SK-N-SH treated with all-trans-retinoic acid at 6 μM for 48 hours (cell line): Measurements from ENCODE around the gene FHIT.

ENCODE experiments used
- ATAC-seq: fragments of 200-7000 bp; cut with Tn5 transposase; 3 replicates; pipeline ENCODE4 v1.9.1; 2020; ENCODE audit warnings: mild to moderate bottlenecking, moderate library complexity
- ARNTL ChIP-seq: fragments of 450-650 bp; formaldehyde crosslinking; IDR thresholded peaks from 2 replicates; pipeline ENCODE4 v1.5.0; 2020; ENCODE audit warnings: low read depth, mild to moderate bottlenecking, moderate library complexity, borderline replicate concordance
- BACH2 ChIP-seq: fragments of 250-450 bp; sonication (Bioruptor Pico); IDR thresholded peaks from 2 replicates; pipeline ENCODE4 v1.9.0; 2021; ENCODE audit warnings: mild to moderate bottlenecking, borderline replicate concordance
- CREB5 ChIP-seq: fragments of 250-450 bp; sonication (Bioruptor Pico); IDR thresholded peaks from 2 replicates; pipeline ENCODE4 v1.5.1; 2020; ENCODE audit warnings: low read depth, mild to moderate bottlenecking, moderate library complexity
- CSDC2 ChIP-seq: fragments of 250-450 bp; sonication (Bioruptor Pico); IDR thresholded peaks from 2 replicates; pipeline ENCODE4 v1.5.0; 2020; ENCODE audit warnings: mild to moderate bottlenecking, moderate library complexity
- CSRNP3 ChIP-seq: fragments of 250-450 bp; sonication (Bioruptor Pico); IDR thresholded peaks from 2 replicates; pipeline ENCODE4 v1.5.1; 2021; ENCODE audit warnings: mild to moderate bottlenecking, moderate library complexity
- ESRRG ChIP-seq: fragments of 250-450 bp; sonication (Bioruptor Pico); IDR thresholded peaks from 2 replicates; pipeline ENCODE4 v1.6.1; 2021; ENCODE audit warnings: mild to moderate bottlenecking
- GLIS3 ChIP-seq: fragments of 250-450 bp; sonication (Bioruptor Pico); IDR thresholded peaks from 2 replicates; pipeline ENCODE4 v1.5.0; 2020; ENCODE audit warnings: mild to moderate bottlenecking, moderate library complexity
- ISL1 ChIP-seq: fragments of 250-450 bp; sonication (Bioruptor Pico); IDR thresholded peaks from 2 replicates; pipeline ENCODE4 v2.1.2; 2022; ENCODE audit warnings: mild to moderate bottlenecking, moderate library complexity
- OSR1 ChIP-seq: fragments of 250-450 bp; sonication (Bioruptor Pico); IDR thresholded peaks from 2 replicates; pipeline ENCODE4 v1.8.0; 2022; ENCODE audit warnings: moderate library complexity, mild to moderate bottlenecking, inconsistent platforms
- PATZ1 ChIP-seq: fragments of 250-450 bp; sonication (Bioruptor Pico); IDR thresholded peaks from 2 replicates; pipeline ENCODE4 v1.8.0; 2020; ENCODE audit warnings: mild to moderate bottlenecking, moderate library complexity, borderline replicate concordance
- POU6F1 ChIP-seq: fragments of 250-450 bp; sonication (Bioruptor Pico); IDR thresholded peaks from 2 replicates; pipeline ENCODE4 v1.8.0; 2021; ENCODE audit warnings: low read depth, mild to moderate bottlenecking, moderate library complexity, borderline replicate concordance
- PPARA ChIP-seq: fragments of 250-450 bp; sonication (Bioruptor Pico); IDR thresholded peaks from 2 replicates; pipeline ENCODE4 v1.5.0; 2020; ENCODE audit warnings: mild to moderate bottlenecking, borderline replicate concordance
- RARB ChIP-seq: fragments of 250-450 bp; sonication (Bioruptor Pico); IDR thresholded peaks from 2 replicates; pipeline ENCODE4 v1.8.0; 2021; ENCODE audit warnings: mild to moderate bottlenecking, moderate library complexity
- SNAI2 ChIP-seq: fragments of 250-450 bp; sonication (Bioruptor Pico); IDR thresholded peaks from 2 replicates; pipeline ENCODE4 v1.5.0; 2020; ENCODE audit warnings: mild to moderate bottlenecking, moderate library complexity
- TCF4 ChIP-seq: fragments of 250-450 bp; sonication (Bioruptor Pico); IDR thresholded peaks from 2 replicates; pipeline ENCODE4 v1.8.0; 2021; ENCODE audit warnings: mild to moderate bottlenecking, moderate library complexity, borderline replicate concordance
- ZC3H10 ChIP-seq: fragments of 250-450 bp; sonication (Bioruptor Pico); IDR thresholded peaks from 2 replicates; pipeline ENCODE4 v1.5.1; 2021; ENCODE audit warnings: mild to moderate bottlenecking, moderate library complexity
- ZFP3 ChIP-seq: fragments of 250-450 bp; sonication (Bioruptor Pico); IDR thresholded peaks from 2 replicates; pipeline ENCODE4 v1.5.0; 2020; ENCODE audit warnings: mild to moderate bottlenecking, moderate library complexity
- ZFP30 ChIP-seq: fragments of 450-650 bp; formaldehyde crosslinking; IDR thresholded peaks from 2 replicates; pipeline ENCODE4 v1.5.0; 2022; ENCODE audit warnings: mild to moderate bottlenecking, moderate library complexity
- ZNF565 ChIP-seq: fragments of 450-650 bp; formaldehyde crosslinking; conservative IDR thresholded peaks from 2 replicates; pipeline ENCODE4 v1.5.0; 2020; ENCODE audit warnings: low read depth, mild to moderate bottlenecking, moderate library complexity
- ZNF70 ChIP-seq: fragments of 450-650 bp; formaldehyde crosslinking; IDR thresholded peaks from 2 replicates; pipeline ENCODE4 v1.5.0; 2020; ENCODE audit warnings: mild to moderate bottlenecking, moderate library complexity
- ZNF8 ChIP-seq: fragments of 450-650 bp; formaldehyde crosslinking; IDR thresholded peaks from 2 replicates; pipeline ENCODE4 v1.5.0; 2020; ENCODE audit warnings: mild to moderate bottlenecking, moderate library complexity

Gene FHIT

GRCh38 chr3:61155701-61156292, 95.5 kb downstream of the FHIT start:
- no peak for TF ChIP-seq ZNF70
- TF ChIP-seq POU6F1 (CRISPR knock-in tag) = no peak
- TF ChIP-seq CSDC2 = no peak
- no peak for TF ChIP-seq ISL1 (CRISPR knock-in tag)
- TF ChIP-seq ZC3H10 (CRISPR knock-in tag) = no peak
- TF ChIP-seq PPARA (CRISPR knock-in tag) = no peak
- no peak for TF ChIP-seq PATZ1 (CRISPR knock-in tag)
- no peak for TF ChIP-seq RARB (CRISPR knock-in tag)
- no peak for TF ChIP-seq ZFP3 (CRISPR knock-in tag)
- TF ChIP-seq ZNF8 = no peak
- TF ChIP-seq ZNF565 (CRISPR knock-in tag) = no peak
- no peak for TF ChIP-seq BACH2 (CRISPR knock-in tag)
- TF ChIP-seq CSRNP3 (CRISPR knock-in tag) = no peak
- no peak for TF ChIP-seq ESRRG
- TF ChIP-seq CREB5 (CRISPR knock-in tag) = no peak
- TF ChIP-seq, all 23 proteins: peak for 0
- ATAC-seq = no peak

- TF ChIP-seq BACH2 (CRISPR knock-in tag) = no peak
- no peak for TF ChIP-seq ESRRG
- no peak for TF ChIP-seq ZFP3 (CRISPR knock-in tag)
- no peak for TF ChIP-seq SNAI2 (CRISPR knock-in tag)
- no peak for TF ChIP-seq ZNF8
- ATAC-seq = no peak
Observed at GRCh38 chr3:61154457-61155198, 96.6 kb downstream of the FHIT start.

GRCh38 chr3:61152071-61152470, 99.2 kb downstream of the FHIT start:
- TF ChIP-seq ARNTL (CRISPR knock-in tag) = no peak
- TF ChIP-seq POU6F1 (CRISPR knock-in tag) = no peak
- no peak for TF ChIP-seq OSR1 (CRISPR knock-in tag)
- TF ChIP-seq PPARA (CRISPR knock-in tag) = no peak
- TF ChIP-seq CREB5 (CRISPR knock-in tag) = no peak
- TF ChIP-seq SNAI2 (CRISPR knock-in tag) = no peak
- no peak for TF ChIP-seq CSRNP3 (CRISPR knock-in tag)
- no peak for TF ChIP-seq ZFP3 (CRISPR knock-in tag)
- no peak for TF ChIP-seq ZNF8
- no peak for TF ChIP-seq PATZ1 (CRISPR knock-in tag)
- no peak for TF ChIP-seq CSDC2
- no peak for TF ChIP-seq ESRRG
- TF ChIP-seq ISL1 (CRISPR knock-in tag) = no peak
- TF ChIP-seq GLIS3 (CRISPR knock-in tag) = no peak
- TF ChIP-seq ZNF565 (CRISPR knock-in tag) = no peak
- no peak for TF ChIP-seq RARB (CRISPR knock-in tag)
- TF ChIP-seq BACH2 (CRISPR knock-in tag) = no peak
- TF ChIP-seq ZC3H10 (CRISPR knock-in tag) = no peak
- no peak for TF ChIP-seq TCF4 (CRISPR knock-in tag)
- no peak for TF ChIP-seq ZFP30 (CRISPR knock-in tag)
- TF ChIP-seq, all 23 proteins: peak for 0
- ATAC-seq = no peak
